HCT116 (cell line): ENCODE measurements around the gene HBB. TPM values are rescaled to one million over a fixed set of nuclear protein-coding genes. Genes with fewer than 3 reads are reported as not detected.

Source experiments
- ATAC-seq: fragments of 200-7000 bp; cut with Tn5 transposase; 2 replicates; pipeline ENCODE4 v1.9.1; 2020; ENCODE audit warnings: mild to moderate bottlenecking, moderate library complexity
- BruUV-seq: library from RNA; stranded (reverse); fragments of 400-500 nt; replicated peaks from 2 replicates; lab custom pipeline; 2021; lab: Mats Ljungman, UMichigan
- CTCF ChIA-PET: fragments of 300-600 bp; sonication (Branson Sonifier 250); formaldehyde crosslinking; loops from one replicate; lab custom pipeline; 2021; ENCODE audit warnings: antibody characterized with exemption; lab: Charles Lee
- POLR2A ChIA-PET: fragments of 300-600, 350-600 bp; sonication (Branson Sonifier 250); formaldehyde crosslinking; loops from one replicate; lab custom pipeline; 2021; ENCODE audit warnings: antibody characterized with exemption; lab: Charles Lee
- RAD21 ChIA-PET, 2 experiments: fragments of 300-600 bp; sonication (Branson Sonifier 250); formaldehyde crosslinking; loops; one replicate each; lab custom pipeline; 2023; ENCODE audit warnings: low total read pairs in 2 of 2; ENCODE audit not compliant: uncharacterized antibody in 2 of 2, unreplicated experiment in 2 of 2, low non-redundant PET in 1 of 2; lab: Charles Lee
- DNase-seq: peaks from one replicate; pipeline ENCODE4 v3.0.0-alpha.2; 2010; ENCODE audit warnings: low read depth, low spot score
- H2AFZ ChIP-seq: fragments of 200-600 bp; shearing (Covaris generic), sonication (generic); 2 replicates; pipeline ENCODE4 v1.6.1; 2017; ENCODE audit warnings: low read depth, mixed run types, mixed read lengths, antibody characterized with exemption, low read length; ENCODE audit not compliant: poor library complexity, severe bottlenecking
- H3K27ac ChIP-seq: 2 replicates; pipeline ENCODE4 v1.5.1; 2012; ENCODE audit warnings: low read depth, low read length
- H3K27me3 ChIP-seq: fragments of 200-600 bp; sonication (generic); 2 replicates; pipeline ENCODE4 v1.6.1; 2016; ENCODE audit warnings: mixed run types, low read length, mixed read lengths; ENCODE audit not compliant: insufficient read depth
- H3K36me3 ChIP-seq, 2 experiments: fragments of 200-500 bp in 1 of 2; fragments of 200-600 bp in 1 of 2; sonication (Bioruptor generic) in 1 of 2; sonication (generic) in 1 of 2; 2 replicates each; pipeline versions ENCODE4 v1.5.1 to v1.6.1; 2014 to 2016; ENCODE audit warnings: low read length in 2 of 2, inconsistent platforms in 1 of 2, mixed read lengths in 1 of 2, mixed run types in 1 of 2; ENCODE audit not compliant: insufficient read depth in 2 of 2, control insufficient read depth in 1 of 2
- H3K4me1 ChIP-seq, 2 experiments: fragments of 200-600 bp in 1 of 2; sonication (generic) in 1 of 2; 2 replicates each; pipeline versions ENCODE4 v1.5.1 to v1.6.1; 2012 to 2017; ENCODE audit warnings: low read length in 2 of 2, inconsistent platforms in 1 of 2, mild to moderate bottlenecking in 1 of 2, mixed read lengths in 1 of 2, mixed run types in 1 of 2, moderate library complexity in 1 of 2; ENCODE audit not compliant: insufficient read depth in 2 of 2, control insufficient read depth in 1 of 2
- H3K4me2 ChIP-seq: fragments of 200-600 bp; sonication (generic); 2 replicates; pipeline ENCODE4 v1.6.1; 2017; ENCODE audit warnings: mixed run types, low read length, mixed read lengths
- H3K4me3 ChIP-seq, 2 experiments: fragments of 200-600 bp in 1 of 2; sonication (generic) in 1 of 2; replicated peaks in 1 of 2; 2 replicates each; pipeline ENCODE4 v1.5.1; 2011 to 2016; ENCODE audit warnings: low read length in 2 of 2, control low read depth in 1 of 2, low read depth in 1 of 2, mild to moderate bottlenecking in 1 of 2, mixed read lengths in 1 of 2, mixed run types in 1 of 2
- H3K79me2 ChIP-seq: fragments of 200-600 bp; sonication (generic); 2 replicates; pipeline ENCODE4 v1.6.1; 2017; ENCODE audit warnings: mild to moderate bottlenecking, mixed run types, low read length, moderate library complexity, mixed read lengths; ENCODE audit not compliant: insufficient read depth
- H3K9ac ChIP-seq: fragments of 200-600 bp; sonication (generic); 2 replicates; pipeline ENCODE4 v1.6.1; 2016; ENCODE audit warnings: low read length, mixed read lengths
- H3K9me2 ChIP-seq: fragments of 200-600 bp; sonication (generic), shearing (Covaris generic); 2 replicates; pipeline ENCODE4 v1.6.1; 2017; ENCODE audit warnings: mixed run types, mild to moderate bottlenecking, moderate library complexity; ENCODE audit not compliant: insufficient read depth
- H3K9me3 ChIP-seq, 2 experiments: fragments of 200-500 bp in 1 of 2; fragments of 200-600 bp in 1 of 2; sonication (Bioruptor generic) in 1 of 2; sonication (generic) in 1 of 2; 2 replicates each; pipeline ENCODE4 v1.6.1; 2014 to 2017; ENCODE audit warnings: low read length in 2 of 2, mixed read lengths in 2 of 2, inconsistent platforms in 1 of 2, low read depth in 1 of 2, mild to moderate bottlenecking in 1 of 2, mixed run types in 1 of 2, moderate library complexity in 1 of 2; ENCODE audit not compliant: control insufficient read depth in 1 of 2, insufficient read depth in 1 of 2
- H4K20me1 ChIP-seq: fragments of 200-600 bp; sonication (generic), shearing (Covaris generic); 2 replicates; pipeline ENCODE4 v1.6.1; 2017; ENCODE audit warnings: mixed run types, mild to moderate bottlenecking, moderate library complexity; ENCODE audit not compliant: insufficient read depth
- CTCF ChIP-seq, 3 experiments: fragments of 200-600 bp in 1 of 3; sonication (generic) in 1 of 3; IDR thresholded peaks in 2 of 3; conservative IDR thresholded peaks in 1 of 3; 2 replicates each; pipeline ENCODE4 v1.5.1; 2012 to 2017; ENCODE audit warnings: low read depth in 2 of 3, low read length in 2 of 3, antibody characterized with exemption in 1 of 3, borderline replicate concordance in 1 of 3, control low read depth in 1 of 3, mild to moderate bottlenecking in 1 of 3, mixed read lengths in 1 of 3, mixed run types in 1 of 3, moderate library complexity in 1 of 3; ENCODE audit not compliant: insufficient read depth in 1 of 3
- REST ChIP-seq: IDR thresholded peaks from 2 replicates; pipeline ENCODE4 v1.6.1; 2012; ENCODE audit warnings: low read depth
- SIN3A ChIP-seq: IDR thresholded peaks from 2 replicates; pipeline ENCODE4 v1.6.1; 2012; ENCODE audit warnings: low read depth
- ZNF274 ChIP-seq: fragments of 200-500 bp; sonication (Bioruptor generic); IDR thresholded peaks from 2 replicates; pipeline ENCODE4 v1.6.1; 2014; ENCODE audit warnings: mild to moderate bottlenecking, low read depth, low read length, inconsistent platforms
- intact Hi-C: fragments of 100-400 bp; cut with micrococcal nuclease; formaldehyde crosslinking; loops from 2 replicates; pipeline ENCODE4 v1.10.0; 2022
- total RNA-seq: library from RNA; stranded (reverse); gene quantifications from one replicate; pipeline ENCODE4 v1.2.1, GENCODE V29; 2021; ENCODE audit not compliant: unreplicated experiment

The HBB gene
- total RNA-seq, 1 experiment from 2014 or later: not detected

GRCh38 chr11:5232821-5233220 is 6.0 kb upstream of the HBB start:
- H2AFZ ChIP-seq: no peak overlapping the region
- peaks cover 23% of the 10 kb centered on the region for H3K27me3 ChIP-seq
- no peak overlapping the region for H3K4me3 ChIP-seq
- H3K4me2 ChIP-seq: no peak overlapping the region
- no peak overlapping the region for H3K27ac ChIP-seq
- no peak for TF ChIP-seq SIN3A
- TF ChIP-seq CTCF (IDR thresholded peaks at IDR 0.05 in 2 of 3, conservative IDR thresholded peaks at IDR 0.05 in 1 of 3; ENCODE audit: borderline replicate concordance in 1 of 3, insufficient read depth in 1 of 3, low read depth in 2 of 3, low read length in 2 of 3): no peak
- TF ChIP-seq ZNF274: no peak
- TF ChIP-seq REST: no peak
- ChIA-PET POLR2A (no interaction called here), RAD21 (no interaction called here), CTCF (no interaction called here)
- no TSS peak for BruUV-seq
- ATAC-seq: no peak
- H3K36me3 ChIP-seq: no peaks in the 10 kb centered on the region
- DNase-seq: no peak
- H3K79me2 ChIP-seq: no peaks in the 10 kb centered on the region
- H4K20me1 ChIP-seq: no peaks in the 10 kb centered on the region
- H3K9ac ChIP-seq: no peak overlapping the region
- intact Hi-C loops: no loop called here
- H3K4me1 ChIP-seq: no peaks in the 10 kb centered on the region
- H3K9me2 ChIP-seq: no peaks in the 10 kb centered on the region
- H3K9me3 ChIP-seq: no peaks in the 10 kb centered on the region
